H1 (cell line): ENCODE data around the gene FOSB. TPM values are rescaled to one million over a fixed set of nuclear protein-coding genes. Genes with fewer than 3 reads are reported as not detected.

Experiments used
- CTBP2 ChIP-seq: IDR thresholded peaks from 2 replicates; pipeline ENCODE4 v1.7.0; 2011; ENCODE audit warnings: borderline replicate concordance, mild to moderate bottlenecking, moderate library complexity, mixed read lengths, low read length; ENCODE audit not compliant: insufficient read depth, insufficient read length
- EZH2 ChIP-seq: fragments of 200-600 bp; sonication (generic); IDR thresholded peaks from 2 replicates; pipeline ENCODE4 v1.7.1; 2012; ENCODE audit warnings: low read depth, mild to moderate bottlenecking, moderate library complexity, low read length, inconsistent platforms; ENCODE audit not compliant: severe bottlenecking
- polyA plus RNA-seq, 7 experiments: library from polyadenylated mRNA; depleted of rRNA in 3 of 7; stranded (reverse) in 5 of 7; unstranded in 2 of 7; fragments of >200 nt in 5 of 7; fragments of 200-250 nt in 2 of 7; gene quantifications; 1 replicate in 5 of 7; 2 replicates in 1 of 7; 4 replicates in 1 of 7; pipeline versions ENCODE4 v1.2.1 to v1.2.3, GENCODE V29; 2011 to 2013; ENCODE audit warnings: missing spikeins in 2 of 7, mixed read lengths in 2 of 7
- total RNA-seq: library from RNA; stranded (reverse); fragmentation: NEBNext Ultra II Directional; extraction: Animal tissue kit (Norgen Biotek cat#: 25700); gene quantifications from 2 replicates; pipeline ENCODE4 v1.2.1, GENCODE V29; 2021

FOSB gene
- total and polyA plus RNA-seq, 2 of the 8 experiments (the other 6 are each of a cell fraction or from before 2014, with no cell fraction given): 0.44 to 2.7 TPM

DNA sequence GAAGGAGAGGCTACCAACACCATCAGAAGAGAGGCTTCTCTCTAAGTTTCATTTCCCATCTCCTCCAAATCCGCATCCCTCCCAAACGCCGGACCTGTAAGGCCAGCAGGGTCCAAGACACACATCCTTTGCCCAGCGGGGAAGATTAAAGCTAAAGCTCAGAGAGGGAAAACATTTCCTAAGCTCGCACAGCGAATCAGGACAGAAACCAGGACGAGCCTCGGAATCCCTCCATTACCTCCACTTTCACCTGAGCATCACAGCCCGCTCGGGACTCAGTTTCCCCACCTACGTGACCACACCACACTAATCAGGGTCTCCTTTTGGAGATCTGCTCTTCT is 711 bp upstream of the FOSB start (continued):
- TF ChIP-seq CTBP2: no peak
- no peak for TF ChIP-seq EZH2
